Hair follicular keratinocyte (primary cell): ENCODE data around the gene KCNN4. TPM values are rescaled to one million over a fixed set of nuclear protein-coding genes. Genes with fewer than 3 reads are reported as not detected.

Experiments
- total RNA-seq: library from RNA; depleted of rRNA; stranded (reverse); fragments of >200 nt; gene quantifications from 2 replicates; pipeline ENCODE4 v1.2.3, GENCODE V29; 2015

Gene KCNN4
- total RNA-seq: 9.2 and 19.3 TPM in 2 replicates

GRCh38 chr19:43780706-43781525 is at the start of gene KCNN4:
TSS of gene KCNN4 (minus strand) at chr19:43780973. CDS start at chr19:43780861, 112 bp downstream.

GRCh38 chr19:43826787-43827754 is 46.3 kb upstream of the KCNN4 start, which contains the start of gene ZNF283:
TSS of gene ZNF283 (plus strand) at chr19:43827321. CDS start at chr19:43833505, 6,184 bp downstream.

GRCh38 chr19:43802216-43802951 is 21.6 kb upstream of the KCNN4 start, which contains the start of gene LYPD5:
TSS of gene LYPD5 (minus strand) at chr19:43802447. CDS start at chr19:43802380, 67 bp downstream.

GRCh38 chr19:43754503-43755255 is 26.1 kb downstream of the KCNN4 start, which contains the start of gene SMG9:
TSS of gene SMG9 (minus strand) at chr19:43754962. CDS start at chr19:43750741, 4,221 bp downstream.

Other genes starting within 250 kb of the KCNN4 start
- 0.08 TPM in 1 of 2 replicates, not detected in the other for gene ZNF575, start 247.8 kb downstream of the KCNN4 start, total RNA-seq
- 33.9 and 36.6 TPM in 2 replicates for gene XRCC1, start 205.4 kb downstream of the KCNN4 start, total RNA-seq
- 6.6 and 8.0 TPM in 2 replicates for gene PINLYP, start 205.2 kb downstream of the KCNN4 start, total RNA-seq
- gene IRGQ, start 184.8 kb downstream of the KCNN4 start, total RNA-seq: 11.9 and 14.7 TPM in 2 replicates
- gene ZNF576, start 184.4 kb downstream of the KCNN4 start, total RNA-seq: 13.0 and 14.0 TPM in 2 replicates
- not detected in 2 replicates for gene SRRM5, start 168.9 kb downstream of the KCNN4 start, total RNA-seq
- 21.2 and 23.7 TPM in 2 replicates for gene ZNF428, start 161.3 kb downstream of the KCNN4 start, total RNA-seq
- gene CADM4, start 141.1 kb downstream of the KCNN4 start, total RNA-seq: 4.5 and 6.8 TPM in 2 replicates
- 54.5 and 110 TPM in 2 replicates for gene PLAUR, start 110.8 kb downstream of the KCNN4 start, total RNA-seq
- not detected in 2 replicates for gene IRGC, start 64.9 kb downstream of the KCNN4 start, total RNA-seq
- 12.8 and 23.1 TPM in 2 replicates for gene SMG9, start 26.0 kb downstream of the KCNN4 start, total RNA-seq
- gene LYPD5, start 21.5 kb upstream of the KCNN4 start, total RNA-seq: 2.6 and 4.1 TPM in 2 replicates
- 2.6 and 4.8 TPM in 2 replicates for gene ZNF283, start 46.3 kb upstream of the KCNN4 start, total RNA-seq
- 0.11 and 1.6 TPM in 2 replicates for gene ZNF404, start 103.0 kb upstream of the KCNN4 start, total RNA-seq
- gene ZNF45, start 154.3 kb upstream of the KCNN4 start, total RNA-seq: 4.9 and 5.2 TPM in 2 replicates
- 1.1 and 1.9 TPM in 2 replicates for gene ZNF221, start 170.3 kb upstream of the KCNN4 start, total RNA-seq
- 3.8 and 4.1 TPM in 2 replicates for gene ZNF155, start 203.2 kb upstream of the KCNN4 start, total RNA-seq
- 0.86 and 2.2 TPM in 2 replicates for gene ZNF230, start 222.0 kb upstream of the KCNN4 start, total RNA-seq
- 2.5 and 4.4 TPM in 2 replicates for gene ZNF222, start 244.4 kb upstream of the KCNN4 start, total RNA-seq